Tracheal epithelial cell (primary cell): ENCODE data around the gene SLC2A4RG. TPM values are rescaled to one million over a fixed set of nuclear protein-coding genes. Genes with fewer than 3 reads are reported as not detected.

ENCODE experiments used
- total RNA-seq: library from RNA; depleted of rRNA; stranded (reverse); fragments of >200 nt; gene quantifications from 2 replicates; pipeline ENCODE4 v1.2.1, GENCODE V29; 2014

SLC2A4RG gene, protein sequence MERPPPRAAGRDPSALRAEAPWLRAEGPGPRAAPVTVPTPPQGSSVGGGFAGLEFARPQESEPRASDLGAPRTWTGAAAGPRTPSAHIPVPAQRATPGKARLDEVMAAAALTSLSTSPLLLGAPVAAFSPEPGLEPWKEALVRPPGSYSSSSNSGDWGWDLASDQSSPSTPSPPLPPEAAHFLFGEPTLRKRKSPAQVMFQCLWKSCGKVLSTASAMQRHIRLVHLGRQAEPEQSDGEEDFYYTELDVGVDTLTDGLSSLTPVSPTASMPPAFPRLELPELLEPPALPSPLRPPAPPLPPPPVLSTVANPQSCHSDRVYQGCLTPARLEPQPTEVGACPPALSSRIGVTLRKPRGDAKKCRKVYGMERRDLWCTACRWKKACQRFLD
- 26.3 and 44.1 TPM in 2 replicates for total RNA-seq

DNA sequence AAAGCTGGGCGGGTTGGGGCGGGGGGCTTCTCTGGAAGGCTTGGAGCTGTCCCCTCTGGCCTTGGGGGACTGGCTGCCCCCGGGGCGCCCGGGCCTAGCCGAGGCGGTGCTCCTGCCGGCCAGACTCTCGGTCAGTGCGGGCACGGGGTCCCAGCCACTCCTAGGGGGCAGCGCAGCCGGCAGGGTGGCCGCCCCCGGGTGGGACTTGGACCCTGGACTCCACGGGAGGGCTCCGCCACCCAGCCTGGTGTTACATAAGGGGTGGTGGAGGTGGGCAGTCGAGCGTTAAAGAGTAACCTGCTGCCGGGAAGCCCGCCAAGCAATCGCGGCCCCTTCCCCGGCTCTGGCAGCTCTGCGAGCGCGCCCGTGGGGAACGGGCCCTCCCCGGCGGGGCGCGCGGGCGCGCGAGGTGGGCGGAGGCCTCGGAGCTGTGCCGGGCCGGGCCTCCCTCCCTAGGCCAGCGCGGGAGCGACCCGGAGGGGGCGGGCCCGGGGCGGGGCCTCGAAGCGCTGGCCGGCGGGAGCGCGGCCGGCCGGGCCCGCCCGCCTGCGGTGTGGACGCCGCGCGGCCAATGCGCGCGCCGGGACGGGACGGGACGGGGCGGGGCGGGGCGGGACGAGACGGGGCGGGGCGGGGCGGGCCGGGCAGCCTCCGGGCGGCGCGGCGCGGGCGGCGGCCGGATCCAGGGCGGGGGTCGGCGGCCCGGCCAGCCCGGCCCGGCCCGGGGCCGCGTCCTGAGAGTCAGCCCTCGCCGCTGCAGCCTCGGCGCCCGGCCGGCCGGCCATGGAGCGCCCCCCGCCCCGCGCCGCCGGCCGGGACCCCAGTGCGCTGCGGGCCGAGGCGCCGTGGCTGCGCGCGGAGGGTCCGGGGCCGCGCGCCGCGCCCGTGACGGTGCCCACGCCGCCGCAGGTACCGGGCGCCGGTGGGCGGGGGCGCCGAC lies at the start of gene SLC2A4RG:
SLC2A4RG (plus strand) TSS at position 647 of the 940 bp plus-strand sequence; CDS start at position 784, 137 bp downstream.

DNA sequence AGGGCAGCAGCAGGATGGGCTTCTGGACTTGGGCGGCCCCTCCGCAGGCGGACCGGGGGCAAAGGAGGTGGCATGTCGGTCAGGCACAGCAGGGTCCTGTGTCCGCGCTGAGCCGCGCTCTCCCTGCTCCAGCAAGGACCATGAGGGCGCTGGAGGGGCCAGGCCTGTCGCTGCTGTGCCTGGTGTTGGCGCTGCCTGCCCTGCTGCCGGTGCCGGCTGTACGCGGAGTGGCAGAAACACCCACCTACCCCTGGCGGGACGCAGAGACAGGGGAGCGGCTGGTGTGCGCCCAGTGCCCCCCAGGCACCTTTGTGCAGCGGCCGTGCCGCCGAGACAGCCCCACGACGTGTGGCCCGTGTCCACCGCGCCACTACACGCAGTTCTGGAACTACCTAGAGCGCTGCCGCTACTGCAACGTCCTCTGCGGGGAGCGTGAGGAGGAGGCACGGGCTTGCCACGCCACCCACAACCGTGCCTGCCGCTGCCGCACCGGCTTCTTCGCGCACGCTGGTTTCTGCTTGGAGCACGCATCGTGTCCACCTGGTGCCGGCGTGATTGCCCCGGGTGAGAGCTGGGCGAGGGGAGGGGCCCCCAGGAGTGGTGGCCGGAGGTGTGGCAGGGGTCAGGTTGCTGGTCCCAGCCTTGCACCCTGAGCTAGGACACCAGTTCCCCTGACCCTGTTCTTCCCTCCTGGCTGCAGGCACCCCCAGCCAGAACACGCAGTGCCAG lies 42.8 kb upstream of the SLC2A4RG start, which contains the start of gene TNFRSF6B:
TNFRSF6B (plus strand) TSS at position 25 of the 729 bp plus-strand sequence; CDS start at position 141, 116 bp downstream.

DNA sequence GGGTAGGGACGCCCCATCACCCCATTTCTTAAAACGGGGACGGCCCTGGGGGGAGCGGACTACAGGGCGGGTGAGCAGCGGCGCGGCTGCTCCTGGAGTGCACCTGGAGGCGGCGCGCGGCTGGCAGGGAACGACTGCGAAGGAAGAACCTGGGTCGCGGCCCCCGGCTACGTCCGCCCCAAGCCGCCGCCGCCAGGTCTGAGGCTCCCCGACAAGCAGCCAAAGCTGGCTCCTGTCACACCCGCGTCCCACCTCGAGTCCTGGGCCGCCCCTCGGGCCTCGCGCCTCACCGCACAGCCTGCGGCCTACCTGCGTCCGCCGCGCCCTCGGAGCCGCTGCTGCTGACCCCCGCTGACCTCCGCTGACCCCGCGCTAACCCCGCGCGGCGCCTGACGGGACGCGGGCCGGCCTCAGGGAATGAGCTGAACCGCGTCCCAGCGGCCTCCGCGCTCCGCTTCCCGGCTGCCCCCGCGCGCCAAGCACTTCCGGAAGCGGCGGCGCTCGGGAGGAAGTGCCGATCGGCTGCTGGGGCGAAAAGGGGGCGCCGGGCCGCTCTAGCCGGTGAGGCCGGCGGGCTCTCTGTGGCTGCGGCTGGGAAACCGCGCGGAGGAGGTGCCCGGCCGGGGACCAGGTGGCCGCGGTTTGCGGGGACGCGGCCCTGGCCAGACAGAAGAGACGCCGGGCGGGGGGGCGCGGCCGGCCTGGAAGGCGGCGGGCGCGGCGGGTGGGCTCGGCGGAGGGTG lies 31.8 kb upstream of the SLC2A4RG start, which contains the start of the genes ARFRP1 and ZGPAT:
ARFRP1 (minus strand) TSS at position 419 of the 743 bp plus-strand sequence. CDS start 885 bp downstream, outside the sequence.
ZGPAT (plus strand) TSS at position 482 of the 743 bp plus-strand sequence. CDS start 542 bp downstream, outside the sequence.

DNA sequence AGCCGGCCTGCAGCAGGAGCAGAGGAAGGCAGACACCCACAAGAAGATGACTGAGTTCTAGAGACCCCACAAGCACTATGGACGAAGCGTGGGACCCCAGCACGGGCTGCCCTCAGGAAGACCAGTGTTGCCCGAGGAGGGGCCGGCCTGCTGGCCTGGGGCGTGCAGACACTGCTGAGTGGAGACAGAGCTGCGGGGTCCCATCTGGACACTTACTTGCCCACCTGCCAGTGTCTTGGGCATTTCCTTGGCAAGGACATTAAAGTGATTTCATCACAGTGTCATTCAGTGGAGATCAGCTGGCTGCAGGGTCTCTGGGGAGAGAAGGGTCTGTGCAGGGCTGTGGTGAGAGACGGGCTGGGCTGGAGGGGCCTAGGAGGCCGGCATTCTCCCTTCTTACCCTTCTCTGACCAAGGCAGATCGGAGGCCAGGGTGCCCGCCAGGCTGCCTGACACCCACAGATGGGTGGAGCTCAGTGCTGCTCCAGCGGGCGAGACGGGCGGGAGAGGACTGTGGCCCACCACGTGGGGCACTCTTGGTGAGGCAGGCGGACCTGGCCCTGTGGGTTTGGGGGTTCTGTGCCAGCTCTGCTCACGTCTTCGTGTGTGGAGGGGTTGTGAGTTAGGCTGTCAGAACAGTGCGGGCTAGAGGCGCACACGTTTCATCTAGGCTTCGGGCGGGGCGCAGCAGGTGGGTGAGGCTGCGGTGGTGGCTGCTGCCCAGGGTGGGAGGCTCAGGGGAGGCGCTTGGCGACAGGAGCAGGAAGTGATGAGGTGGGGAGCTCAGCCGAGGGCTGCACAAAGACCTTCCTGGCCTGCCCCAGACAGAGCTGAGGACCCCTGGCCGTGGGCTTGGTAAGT lies 3.5 kb upstream of the SLC2A4RG start, which contains the start of gene LIME1:
LIME1 (plus strand) TSS at position 806 of the 860 bp plus-strand sequence. CDS start 886 bp downstream, outside the sequence.

Other genes starting within 250 kb of the SLC2A4RG start
- 0.43 and 0.96 TPM in 2 replicates for gene EEF1A2, start 240.7 kb upstream of the SLC2A4RG start, total RNA-seq
- 66.5 and 77.1 TPM in 2 replicates for gene PPDPF, start 219.0 kb upstream of the SLC2A4RG start, total RNA-seq
- gene PTK6, start 202.4 kb upstream of the SLC2A4RG start, total RNA-seq, result 31.1 and 59.7 TPM in 2 replicates
- 0.43 TPM in 1 of 2 replicates, not detected in the other for gene SRMS, start 192.0 kb upstream of the SLC2A4RG start, total RNA-seq
- gene FNDC11, start 185.6 kb upstream of the SLC2A4RG start, total RNA-seq, result 0.85 and 3.1 TPM in 2 replicates
- 20.7 and 80.2 TPM in 2 replicates for gene HELZ2, start 165.5 kb upstream of the SLC2A4RG start, total RNA-seq
- gene GMEB2, start 112.7 kb upstream of the SLC2A4RG start, total RNA-seq, result 11.1 and 15.3 TPM in 2 replicates
- gene STMN3, start 86.4 kb upstream of the SLC2A4RG start, total RNA-seq, result 0.85 and 7.7 TPM in 2 replicates
- 2.8 and 5.3 TPM in 2 replicates for gene RTEL1, start 81.5 kb upstream of the SLC2A4RG start, total RNA-seq
- gene TNFRSF6B, start 43.1 kb upstream of the SLC2A4RG start, total RNA-seq, result 7.5 and 254 TPM in 2 replicates
- gene ARFRP1, start 31.8 kb upstream of the SLC2A4RG start, total RNA-seq, result 17.5 and 42.9 TPM in 2 replicates
- gene ZGPAT, start 31.7 kb upstream of the SLC2A4RG start, total RNA-seq, result 13.2 and 21.2 TPM in 2 replicates
- 1.7 and 2.7 TPM in 2 replicates for gene LIME1, start 3.1 kb upstream of the SLC2A4RG start, total RNA-seq
- 0.43 and 2.9 TPM in 2 replicates for gene ZBTB46, start 91.5 kb downstream of the SLC2A4RG start, total RNA-seq
- not detected in 2 replicates for gene ABHD16B, start 121.7 kb downstream of the SLC2A4RG start, total RNA-seq
- gene TPD52L2, start 125.5 kb downstream of the SLC2A4RG start, total RNA-seq, result 130 and 165 TPM in 2 replicates
- 99.7 and 137 TPM in 2 replicates for gene DNAJC5, start 155.3 kb downstream of the SLC2A4RG start, total RNA-seq
- 23.9 and 31.6 TPM in 2 replicates for gene UCKL1, start 216.6 kb downstream of the SLC2A4RG start, total RNA-seq
- gene ZNF512B, start 230.2 kb downstream of the SLC2A4RG start, total RNA-seq, result 7.2 and 7.9 TPM in 2 replicates
- gene SAMD10, start 239.9 kb downstream of the SLC2A4RG start, total RNA-seq, result 2.1 and 4.3 TPM in 2 replicates
- gene PRPF6, start 241.4 kb downstream of the SLC2A4RG start, total RNA-seq, result 49.4 and 61.9 TPM in 2 replicates